ENCODE data around the gene FAT3. TPM values are rescaled to one million over a fixed set of nuclear protein-coding genes. Genes with fewer than 3 reads are reported as not detected.

Gene FAT3
- 3.4 and 7.6 TPM in 2 replicates for total RNA-seq (2021)
- percentile 42 among the genes with signal in this experiment for Bru-seq, nascent RNA
- BruChase-seq, experiment 1, labeled RNA remaining after a 2-hour chase: percentile 43 among the genes with signal in this experiment
- percentile 38 among the genes with signal in this experiment for BruChase-seq, experiment 2, labeled RNA remaining after a 6-hour chase
- long read RNA-seq, partial matches to known transcripts: 1 of 1 reads
- long read RNA-seq, other reads (novel, unspliced or antisense): 0 of 1 reads

DNA sequence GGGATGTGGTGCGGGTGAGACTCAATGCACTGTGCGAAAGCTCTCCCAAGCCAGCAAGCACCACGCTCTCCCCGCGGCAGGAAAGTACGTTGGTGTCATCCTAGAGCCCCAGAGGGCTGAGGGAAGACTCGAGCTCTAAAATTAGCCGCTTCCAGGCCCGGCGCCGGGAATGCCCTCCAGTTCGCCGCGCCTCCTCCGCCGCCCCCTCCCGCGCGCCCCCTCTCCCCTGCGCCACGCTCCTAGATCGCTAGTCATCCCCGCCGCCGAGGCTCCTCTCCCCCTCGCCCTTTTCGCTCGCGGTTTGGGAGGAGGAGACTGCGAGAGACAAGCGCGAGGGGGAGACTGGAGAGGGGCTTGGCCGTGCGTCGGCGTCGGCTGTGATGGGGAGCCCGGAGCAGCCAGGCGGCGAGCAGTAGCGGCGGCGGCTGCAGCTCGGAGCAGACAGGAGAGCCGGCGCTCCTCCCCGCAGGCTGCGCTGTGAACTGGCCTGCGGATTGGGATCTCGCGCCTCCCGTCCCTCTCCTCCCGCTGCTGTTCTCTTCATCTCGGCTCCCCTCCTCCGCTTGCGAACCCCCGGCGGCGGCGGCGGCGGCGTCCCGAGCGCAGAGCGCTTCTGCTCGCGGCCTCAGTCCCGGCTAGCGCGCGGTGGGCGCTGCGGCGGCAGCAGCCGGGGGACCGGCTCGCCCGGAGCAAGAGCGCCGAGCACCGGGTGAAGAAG, at the start of gene FAT3:
Gene FAT3, plus strand, starts transcription at position 412 of the 718 bp plus-strand sequence. CDS start 127,295 bp downstream, outside the sequence.
- H3F3A ChIP-seq (ENCODE audit: insufficient read depth, low read depth): no peaks in the 10 kb centered on the region
- TF ChIP-seq, protein P1, sequence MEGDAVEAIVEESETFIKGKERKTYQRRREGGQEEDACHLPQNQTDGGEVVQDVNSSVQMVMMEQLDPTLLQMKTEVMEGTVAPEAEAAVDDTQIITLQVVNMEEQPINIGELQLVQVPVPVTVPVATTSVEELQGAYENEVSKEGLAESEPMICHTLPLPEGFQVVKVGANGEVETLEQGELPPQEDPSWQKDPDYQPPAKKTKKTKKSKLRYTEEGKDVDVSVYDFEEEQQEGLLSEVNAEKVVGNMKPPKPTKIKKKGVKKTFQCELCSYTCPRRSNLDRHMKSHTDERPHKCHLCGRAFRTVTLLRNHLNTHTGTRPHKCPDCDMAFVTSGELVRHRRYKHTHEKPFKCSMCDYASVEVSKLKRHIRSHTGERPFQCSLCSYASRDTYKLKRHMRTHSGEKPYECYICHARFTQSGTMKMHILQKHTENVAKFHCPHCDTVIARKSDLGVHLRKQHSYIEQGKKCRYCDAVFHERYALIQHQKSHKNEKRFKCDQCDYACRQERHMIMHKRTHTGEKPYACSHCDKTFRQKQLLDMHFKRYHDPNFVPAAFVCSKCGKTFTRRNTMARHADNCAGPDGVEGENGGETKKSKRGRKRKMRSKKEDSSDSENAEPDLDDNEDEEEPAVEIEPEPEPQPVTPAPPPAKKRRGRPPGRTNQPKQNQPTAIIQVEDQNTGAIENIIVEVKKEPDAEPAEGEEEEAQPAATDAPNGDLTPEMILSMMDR (conservative IDR thresholded peaks at IDR 0.05): no peak
- no peak for TF ChIP-seq EZH2 (IDR thresholded peaks at IDR 0.05; ENCODE audit: low read depth)
- DNase-seq: peak in 1 of 2 experiments; percentile 46
- H3K4me2 ChIP-seq: peak within 1 kb of the TSS; percentile 92
- intact Hi-C loops (cut with micrococcal nuclease; ENCODE audit: unreplicated experiment): loop anchor here (5.0 to 10.0 kb wide), 3 partner anchors 158 to 660 kb away; no protein-coding TSS in a partner anchor
- H3K27ac ChIP-seq: no peak within 1 kb of the TSS
- no peaks in the 10 kb centered on the region for H3K9me2 ChIP-seq (ENCODE audit: insufficient read depth)
- BruUV-seq (replicated peaks): no TSS peak
- H3K4me1 ChIP-seq (replicated peaks; ENCODE audit: insufficient read depth): peaks cover 5% of the 10 kb centered on the region
- CTCF ChIA-PET: no interaction called here
- H3K36me3 ChIP-seq (ENCODE audit: low read depth): no peaks in the 10 kb centered on the region
- POLR2A ChIA-PET (ENCODE audit: unreplicated experiment): no interaction called here
- no peaks in the 10 kb centered on the region for H3K79me2 ChIP-seq (ENCODE audit: low read depth)
- no peaks in the 10 kb centered on the region for H3K9me3 ChIP-seq (ENCODE audit: insufficient read depth, low read depth)
- H3K27me3 ChIP-seq (ENCODE audit: insufficient read depth, low read depth): peaks cover 46% of the 10 kb centered on the region
- peak within 1 kb of the TSS; percentile 60 for H3K4me3 ChIP-seq
- peak within 1 kb of the TSS; percentile 81 for H2AFZ ChIP-seq
- no peaks in the 10 kb centered on the region for H4K20me1 ChIP-seq (ENCODE audit: insufficient read depth)

DNA sequence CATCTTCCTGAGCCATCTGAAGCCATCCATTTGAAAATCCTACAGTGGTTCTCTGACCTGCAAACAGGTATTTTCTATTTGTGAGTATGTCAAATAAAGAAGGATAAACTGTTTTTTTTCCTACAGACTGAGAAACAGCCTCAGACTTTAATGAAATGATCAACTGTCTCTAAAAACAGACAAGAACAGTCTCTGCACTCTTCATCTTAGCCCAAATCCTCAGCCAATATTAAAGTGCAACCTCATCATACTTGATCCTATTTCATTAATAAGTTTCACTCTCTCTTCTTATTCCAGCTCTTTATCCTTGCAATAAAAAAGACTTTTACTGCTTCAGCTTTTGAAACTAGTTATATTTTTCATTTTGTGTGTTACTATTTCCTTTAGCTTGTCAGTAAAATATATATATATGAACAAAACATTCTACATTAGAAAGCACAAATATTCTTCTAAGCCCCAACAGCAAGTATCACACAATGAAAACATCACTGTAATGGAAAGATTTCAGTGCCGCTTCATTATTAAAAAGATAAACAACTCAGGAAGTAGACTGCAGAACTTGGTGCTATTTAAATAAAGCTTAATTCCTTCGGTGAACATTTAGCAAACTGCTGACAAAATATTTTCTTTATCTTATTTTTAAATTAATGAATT, 45.5 kb upstream of the FAT3 start:
- no peaks in the 10 kb centered on the region for H3K27me3 ChIP-seq (ENCODE audit: insufficient read depth, low read depth)
- H2AFZ ChIP-seq: no peak overlapping the region
- no peaks in the 10 kb centered on the region for H3K4me1 ChIP-seq (replicated peaks; ENCODE audit: insufficient read depth)
- DNase-seq: no peak
- intact Hi-C loops (cut with micrococcal nuclease; ENCODE audit: unreplicated experiment): no loop called here
- H3K36me3 ChIP-seq (ENCODE audit: low read depth): no peaks in the 10 kb centered on the region
- H3K4me2 ChIP-seq: no peak overlapping the region
- no peaks in the 10 kb centered on the region for H4K20me1 ChIP-seq (ENCODE audit: insufficient read depth)
- ChIA-PET CTCF (no interaction called here), POLR2A (ENCODE audit: unreplicated experiment) (no interaction called here)
- BruUV-seq (replicated peaks): no TSS peak
- H3K9me3 ChIP-seq (ENCODE audit: insufficient read depth, low read depth): no peaks in the 10 kb centered on the region
- no peak for TF ChIP-seq EZH2 (IDR thresholded peaks at IDR 0.05; ENCODE audit: low read depth)
- TF ChIP-seq, protein P1 (conservative IDR thresholded peaks at IDR 0.05): no peak
- H3F3A ChIP-seq (ENCODE audit: insufficient read depth, low read depth): no peaks in the 10 kb centered on the region
- no peaks in the 10 kb centered on the region for H3K79me2 ChIP-seq (ENCODE audit: low read depth)
- H3K9me2 ChIP-seq (ENCODE audit: insufficient read depth): no peaks in the 10 kb centered on the region
- no peak overlapping the region for H3K27ac ChIP-seq
- no peak overlapping the region for H3K4me3 ChIP-seq

DNA sequence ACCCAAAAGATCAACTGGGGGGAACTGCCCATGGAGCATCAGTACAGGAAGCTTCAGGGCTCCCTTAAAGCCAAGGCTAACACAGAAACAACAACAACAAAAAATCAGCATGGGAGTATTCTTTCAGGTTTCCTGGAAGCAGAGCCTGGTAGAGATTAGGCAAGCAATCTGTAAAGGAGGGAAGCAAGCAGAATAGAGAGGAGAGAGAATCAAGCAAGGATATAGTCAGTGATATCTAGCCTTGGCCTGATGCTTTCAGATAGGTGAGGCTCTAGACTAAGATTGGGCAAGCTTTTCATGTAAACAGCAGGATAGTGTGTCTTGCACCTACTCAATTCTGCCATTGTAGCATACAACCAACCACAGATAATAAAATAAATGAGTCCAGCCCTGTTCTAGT, 44.4 kb upstream of the FAT3 start:
- ChIA-PET CTCF (no interaction called here), POLR2A (ENCODE audit: unreplicated experiment) (interaction anchor here (0.6 kb wide), 1 partner anchor 1204 kb away, joined by 5 read pairs; no protein-coding TSS in a partner anchor)
- no peaks in the 10 kb centered on the region for H4K20me1 ChIP-seq (ENCODE audit: insufficient read depth)
- DNase-seq: no peak
- H3K36me3 ChIP-seq (ENCODE audit: low read depth): no peaks in the 10 kb centered on the region
- H3K27ac ChIP-seq: no peak overlapping the region
- intact Hi-C loops (cut with micrococcal nuclease; ENCODE audit: unreplicated experiment): no loop called here
- no peak overlapping the region for H2AFZ ChIP-seq
- H3K4me3 ChIP-seq: no peak overlapping the region
- H3F3A ChIP-seq (ENCODE audit: insufficient read depth, low read depth): no peaks in the 10 kb centered on the region
- no peaks in the 10 kb centered on the region for H3K27me3 ChIP-seq (ENCODE audit: insufficient read depth, low read depth)
- H3K9me3 ChIP-seq (ENCODE audit: insufficient read depth, low read depth): no peaks in the 10 kb centered on the region
- H3K79me2 ChIP-seq (ENCODE audit: low read depth): no peaks in the 10 kb centered on the region
- TF ChIP-seq, protein P1 (conservative IDR thresholded peaks at IDR 0.05): no peak
- TF ChIP-seq EZH2 (IDR thresholded peaks at IDR 0.05; ENCODE audit: low read depth): no peak
- no peaks in the 10 kb centered on the region for H3K9me2 ChIP-seq (ENCODE audit: insufficient read depth)
- BruUV-seq (replicated peaks): no TSS peak
- no peak overlapping the region for H3K4me2 ChIP-seq
- no peaks in the 10 kb centered on the region for H3K4me1 ChIP-seq (replicated peaks; ENCODE audit: insufficient read depth)

All from PC-9 (cell line).